ENCODE results near the gene C1orf159.

DNA sequence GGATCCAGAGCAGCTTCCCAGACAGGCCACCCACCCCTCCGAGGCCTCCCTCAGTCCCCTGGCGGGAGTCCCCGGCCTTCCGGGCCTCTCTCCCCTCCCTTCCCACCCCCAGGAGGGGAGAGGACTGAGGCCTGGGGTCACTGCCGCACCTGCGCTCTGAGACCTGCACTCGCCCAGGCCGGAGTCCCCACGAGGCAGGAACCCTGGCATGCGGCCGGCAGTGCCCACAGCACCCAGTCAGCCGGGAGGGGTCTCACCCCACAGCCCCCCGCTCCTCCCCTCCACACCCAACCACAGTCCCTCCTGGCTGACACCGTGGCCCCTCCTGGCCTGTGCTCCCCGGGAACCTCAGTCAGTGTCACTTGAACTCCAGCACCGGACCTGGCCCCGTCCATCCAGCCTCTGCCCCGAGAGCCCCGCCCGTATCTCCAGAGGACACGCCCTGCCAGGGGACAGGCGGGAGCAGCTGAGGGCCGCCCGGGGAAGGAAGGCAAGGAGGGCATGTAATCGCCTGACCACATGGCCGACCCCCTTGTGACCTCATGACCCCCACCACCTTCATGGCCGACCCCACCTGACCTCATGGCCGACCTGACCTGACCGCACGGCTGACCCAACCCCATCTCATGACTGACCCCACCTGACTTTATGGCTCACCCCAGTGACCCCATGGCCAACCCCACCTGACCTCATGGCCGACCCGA is 29.1 kb upstream of the C1orf159 start:
- TF ChIP-seq, protein P1, sequence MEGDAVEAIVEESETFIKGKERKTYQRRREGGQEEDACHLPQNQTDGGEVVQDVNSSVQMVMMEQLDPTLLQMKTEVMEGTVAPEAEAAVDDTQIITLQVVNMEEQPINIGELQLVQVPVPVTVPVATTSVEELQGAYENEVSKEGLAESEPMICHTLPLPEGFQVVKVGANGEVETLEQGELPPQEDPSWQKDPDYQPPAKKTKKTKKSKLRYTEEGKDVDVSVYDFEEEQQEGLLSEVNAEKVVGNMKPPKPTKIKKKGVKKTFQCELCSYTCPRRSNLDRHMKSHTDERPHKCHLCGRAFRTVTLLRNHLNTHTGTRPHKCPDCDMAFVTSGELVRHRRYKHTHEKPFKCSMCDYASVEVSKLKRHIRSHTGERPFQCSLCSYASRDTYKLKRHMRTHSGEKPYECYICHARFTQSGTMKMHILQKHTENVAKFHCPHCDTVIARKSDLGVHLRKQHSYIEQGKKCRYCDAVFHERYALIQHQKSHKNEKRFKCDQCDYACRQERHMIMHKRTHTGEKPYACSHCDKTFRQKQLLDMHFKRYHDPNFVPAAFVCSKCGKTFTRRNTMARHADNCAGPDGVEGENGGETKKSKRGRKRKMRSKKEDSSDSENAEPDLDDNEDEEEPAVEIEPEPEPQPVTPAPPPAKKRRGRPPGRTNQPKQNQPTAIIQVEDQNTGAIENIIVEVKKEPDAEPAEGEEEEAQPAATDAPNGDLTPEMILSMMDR (IDR thresholded peaks at IDR 0.05): no peak
- no peak for TF ChIP-seq EZH2 (IDR thresholded peaks at IDR 0.05)
- no peak for TF ChIP-seq EZH2phosphoT487 (IDR thresholded peaks at IDR 0.05)

Measured in neural progenitor cell (in vitro differentiated cells).